ENCODE results near the gene ARID1B.

The ARID1B gene

GRCh38 chr6:157151989-157152388, 374.8 kb downstream of the ARID1B start:
- H3K4me3 ChIP-seq (ENCODE audit: low read depth, low read length, poor library complexity, severe bottlenecking), result no peak overlapping the region
- no peak overlapping the region for H3K27ac ChIP-seq (ENCODE audit: low read depth, low read length, poor library complexity, severe bottlenecking)
- H3K4me2 ChIP-seq (ENCODE audit: low read length), result no peak overlapping the region
- peaks cover 47% of the 10 kb centered on the region for H3K36me3 ChIP-seq (ENCODE audit: insufficient read depth, low read length)
- H3K9ac ChIP-seq (ENCODE audit: low read length), result no peak overlapping the region
- no peak overlapping the region for H2AFZ ChIP-seq (ENCODE audit: low read length)
- H3K27me3 ChIP-seq (ENCODE audit: insufficient read depth, low read length), result no peaks in the 10 kb centered on the region
- H3K79me2 ChIP-seq (ENCODE audit: insufficient read depth, low read length), result no peaks in the 10 kb centered on the region
- no peaks in the 10 kb centered on the region for H3K9me2 ChIP-seq (ENCODE audit: low read depth, low read length)
- H3K4me1 ChIP-seq (ENCODE audit: insufficient read depth, low read length, severe bottlenecking), result no peaks in the 10 kb centered on the region
- H4K20me1 ChIP-seq (ENCODE audit: insufficient read depth, low read length), result no peaks in the 10 kb centered on the region
- H3K9me3 ChIP-seq (ENCODE audit: low read length), result no peaks in the 10 kb centered on the region
- no peak for TF ChIP-seq EZH2 (IDR thresholded peaks at IDR 0.05; ENCODE audit: borderline replicate concordance, low read length)
- TF ChIP-seq, protein P1, sequence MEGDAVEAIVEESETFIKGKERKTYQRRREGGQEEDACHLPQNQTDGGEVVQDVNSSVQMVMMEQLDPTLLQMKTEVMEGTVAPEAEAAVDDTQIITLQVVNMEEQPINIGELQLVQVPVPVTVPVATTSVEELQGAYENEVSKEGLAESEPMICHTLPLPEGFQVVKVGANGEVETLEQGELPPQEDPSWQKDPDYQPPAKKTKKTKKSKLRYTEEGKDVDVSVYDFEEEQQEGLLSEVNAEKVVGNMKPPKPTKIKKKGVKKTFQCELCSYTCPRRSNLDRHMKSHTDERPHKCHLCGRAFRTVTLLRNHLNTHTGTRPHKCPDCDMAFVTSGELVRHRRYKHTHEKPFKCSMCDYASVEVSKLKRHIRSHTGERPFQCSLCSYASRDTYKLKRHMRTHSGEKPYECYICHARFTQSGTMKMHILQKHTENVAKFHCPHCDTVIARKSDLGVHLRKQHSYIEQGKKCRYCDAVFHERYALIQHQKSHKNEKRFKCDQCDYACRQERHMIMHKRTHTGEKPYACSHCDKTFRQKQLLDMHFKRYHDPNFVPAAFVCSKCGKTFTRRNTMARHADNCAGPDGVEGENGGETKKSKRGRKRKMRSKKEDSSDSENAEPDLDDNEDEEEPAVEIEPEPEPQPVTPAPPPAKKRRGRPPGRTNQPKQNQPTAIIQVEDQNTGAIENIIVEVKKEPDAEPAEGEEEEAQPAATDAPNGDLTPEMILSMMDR (IDR thresholded peaks at IDR 0.05; ENCODE audit: low read length), result no peak
- no peaks in the 10 kb centered on the region for H3F3A ChIP-seq (ENCODE audit: insufficient read depth, low read length)

- no peaks in the 10 kb centered on the region for H4K20me1 ChIP-seq (ENCODE audit: insufficient read depth, low read length)
- H3K4me3 ChIP-seq (ENCODE audit: low read depth, low read length, poor library complexity, severe bottlenecking), result no peak overlapping the region
- H3K4me1 ChIP-seq (ENCODE audit: insufficient read depth, low read length, severe bottlenecking), result no peaks in the 10 kb centered on the region
- no peaks in the 10 kb centered on the region for H3K27me3 ChIP-seq (ENCODE audit: insufficient read depth, low read length)
- no peak overlapping the region for H2AFZ ChIP-seq (ENCODE audit: low read length)
- no peak overlapping the region for H3K27ac ChIP-seq (ENCODE audit: low read depth, low read length, poor library complexity, severe bottlenecking)
- H3K9me3 ChIP-seq (ENCODE audit: low read length), result no peaks in the 10 kb centered on the region
- no peaks in the 10 kb centered on the region for H3K9me2 ChIP-seq (ENCODE audit: low read depth, low read length)
- no peaks in the 10 kb centered on the region for H3K79me2 ChIP-seq (ENCODE audit: insufficient read depth, low read length)
- TF ChIP-seq, protein P1 (IDR thresholded peaks at IDR 0.05; ENCODE audit: low read length), result no peak
- no peak overlapping the region for H3K4me2 ChIP-seq (ENCODE audit: low read length)
- no peaks in the 10 kb centered on the region for H3F3A ChIP-seq (ENCODE audit: insufficient read depth, low read length)
- H3K36me3 ChIP-seq (ENCODE audit: insufficient read depth, low read length), result peaks cover 53% of the 10 kb centered on the region
- H3K9ac ChIP-seq (ENCODE audit: low read length), result no peak overlapping the region
These were observed 375.4 kb downstream of the ARID1B start for GRCh38 chr6:157152556-157152955.

DNA sequence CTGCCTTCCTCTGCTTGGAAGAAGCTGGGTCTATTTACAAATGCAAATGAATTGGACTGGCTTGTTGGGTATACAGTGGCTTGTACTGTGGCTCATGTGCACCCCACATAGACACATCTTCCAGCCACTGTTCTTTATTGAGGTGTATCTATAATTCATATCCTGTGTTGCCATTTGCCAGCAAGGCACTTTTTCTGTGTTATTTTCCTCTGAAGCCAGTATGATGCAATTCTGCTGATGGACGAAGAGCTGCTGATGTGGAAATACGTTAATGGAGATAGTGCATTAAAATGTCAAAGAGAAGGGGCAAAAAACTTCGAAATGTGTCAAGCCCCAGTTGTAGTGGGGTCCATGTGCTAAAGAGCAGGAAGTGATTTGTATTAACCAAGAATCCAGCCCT, 378.6 kb downstream of the ARID1B start:
- no peak overlapping the region for H3K4me2 ChIP-seq (ENCODE audit: low read length)
- no peak overlapping the region for H3K9ac ChIP-seq (ENCODE audit: low read length)
- H2AFZ ChIP-seq (ENCODE audit: low read length), result no peak overlapping the region
- H4K20me1 ChIP-seq (ENCODE audit: insufficient read depth, low read length), result no peaks in the 10 kb centered on the region
- H3F3A ChIP-seq (ENCODE audit: insufficient read depth, low read length), result no peaks in the 10 kb centered on the region
- no peaks in the 10 kb centered on the region for H3K4me1 ChIP-seq (ENCODE audit: insufficient read depth, low read length, severe bottlenecking)
- no peak overlapping the region for H3K27ac ChIP-seq (ENCODE audit: low read depth, low read length, poor library complexity, severe bottlenecking)
- H3K27me3 ChIP-seq (ENCODE audit: insufficient read depth, low read length), result no peaks in the 10 kb centered on the region
- no peaks in the 10 kb centered on the region for H3K9me2 ChIP-seq (ENCODE audit: low read depth, low read length)
- H3K9me3 ChIP-seq (ENCODE audit: low read length), result no peaks in the 10 kb centered on the region
- peaks cover 32% of the 10 kb centered on the region; the same call in 1 of the 2 replicates for H3K36me3 ChIP-seq (ENCODE audit: insufficient read depth, low read length)
- TF ChIP-seq EZH2 (IDR thresholded peaks at IDR 0.05; ENCODE audit: borderline replicate concordance, low read length), result no peak
- TF ChIP-seq, protein P1 (IDR thresholded peaks at IDR 0.05; ENCODE audit: low read length), result no peak
- H3K4me3 ChIP-seq (ENCODE audit: low read depth, low read length, poor library complexity, severe bottlenecking), result no peak overlapping the region
- no peaks in the 10 kb centered on the region for H3K79me2 ChIP-seq (ENCODE audit: insufficient read depth, low read length)

Data from OCI-LY1 (cell line).